ENCODE measurements around the gene DNHD1.

- TF ChIP-seq EP300 (IDR thresholded peaks at IDR 0.05; ENCODE audit: borderline replicate concordance) (no peak), TEAD4 (IDR thresholded peaks at IDR 0.05) (no peak), CREB1 (IDR thresholded peaks at IDR 0.05; ENCODE audit: low read depth) (no peak), CEBPB (IDR thresholded peaks at IDR 0.05) (no peak), YY1 (IDR thresholded peaks at IDR 0.05; ENCODE audit: low read depth) (no peak), TAF1 (IDR thresholded peaks at IDR 0.05; ENCODE audit: low read depth) (no peak)
- TF ChIP-seq, protein P1, sequence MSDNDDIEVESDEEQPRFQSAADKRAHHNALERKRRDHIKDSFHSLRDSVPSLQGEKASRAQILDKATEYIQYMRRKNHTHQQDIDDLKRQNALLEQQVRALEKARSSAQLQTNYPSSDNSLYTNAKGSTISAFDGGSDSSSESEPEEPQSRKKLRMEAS (IDR thresholded peaks at IDR 0.05) = no peak
- TF ChIP-seq, protein P2, sequence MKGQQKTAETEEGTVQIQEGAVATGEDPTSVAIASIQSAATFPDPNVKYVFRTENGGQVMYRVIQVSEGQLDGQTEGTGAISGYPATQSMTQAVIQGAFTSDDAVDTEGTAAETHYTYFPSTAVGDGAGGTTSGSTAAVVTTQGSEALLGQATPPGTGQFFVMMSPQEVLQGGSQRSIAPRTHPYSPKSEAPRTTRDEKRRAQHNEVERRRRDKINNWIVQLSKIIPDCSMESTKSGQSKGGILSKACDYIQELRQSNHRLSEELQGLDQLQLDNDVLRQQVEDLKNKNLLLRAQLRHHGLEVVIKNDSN (IDR thresholded peaks at IDR 0.05) = no peak
- TF ChIP-seq, protein P3, sequence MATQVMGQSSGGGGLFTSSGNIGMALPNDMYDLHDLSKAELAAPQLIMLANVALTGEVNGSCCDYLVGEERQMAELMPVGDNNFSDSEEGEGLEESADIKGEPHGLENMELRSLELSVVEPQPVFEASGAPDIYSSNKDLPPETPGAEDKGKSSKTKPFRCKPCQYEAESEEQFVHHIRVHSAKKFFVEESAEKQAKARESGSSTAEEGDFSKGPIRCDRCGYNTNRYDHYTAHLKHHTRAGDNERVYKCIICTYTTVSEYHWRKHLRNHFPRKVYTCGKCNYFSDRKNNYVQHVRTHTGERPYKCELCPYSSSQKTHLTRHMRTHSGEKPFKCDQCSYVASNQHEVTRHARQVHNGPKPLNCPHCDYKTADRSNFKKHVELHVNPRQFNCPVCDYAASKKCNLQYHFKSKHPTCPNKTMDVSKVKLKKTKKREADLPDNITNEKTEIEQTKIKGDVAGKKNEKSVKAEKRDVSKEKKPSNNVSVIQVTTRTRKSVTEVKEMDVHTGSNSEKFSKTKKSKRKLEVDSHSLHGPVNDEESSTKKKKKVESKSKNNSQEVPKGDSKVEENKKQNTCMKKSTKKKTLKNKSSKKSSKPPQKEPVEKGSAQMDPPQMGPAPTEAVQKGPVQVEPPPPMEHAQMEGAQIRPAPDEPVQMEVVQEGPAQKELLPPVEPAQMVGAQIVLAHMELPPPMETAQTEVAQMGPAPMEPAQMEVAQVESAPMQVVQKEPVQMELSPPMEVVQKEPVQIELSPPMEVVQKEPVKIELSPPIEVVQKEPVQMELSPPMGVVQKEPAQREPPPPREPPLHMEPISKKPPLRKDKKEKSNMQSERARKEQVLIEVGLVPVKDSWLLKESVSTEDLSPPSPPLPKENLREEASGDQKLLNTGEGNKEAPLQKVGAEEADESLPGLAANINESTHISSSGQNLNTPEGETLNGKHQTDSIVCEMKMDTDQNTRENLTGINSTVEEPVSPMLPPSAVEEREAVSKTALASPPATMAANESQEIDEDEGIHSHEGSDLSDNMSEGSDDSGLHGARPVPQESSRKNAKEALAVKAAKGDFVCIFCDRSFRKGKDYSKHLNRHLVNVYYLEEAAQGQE (IDR thresholded peaks at IDR 0.05; ENCODE audit: low read depth) = no peak
Observed at GRCh38 chr11:6498544-6498943, 1.5 kb downstream of the DNHD1 start.

Data from Ishikawa (cell line).